GM21529 (cell line): ENCODE results near the gene IKZF1.

Source experiments
- ATAC-seq: cut with Tn5 transposase; IDR thresholded peaks from one replicate; pipeline ENCODE4 v1.9.1; 2021; ENCODE audit not compliant: unreplicated experiment

Gene IKZF1

GRCh38 chr7:50304129-50304910 is at the start of gene IKZF1:
IKZF1 (plus strand) TSS chr7:50304716; CDS start chr7:50319062, 14,346 bp downstream.
- ATAC-seq, result peak; percentile 35

GRCh38 chr7:50261593-50261992 is 42.9 kb upstream of the IKZF1 start:
- ATAC-seq, result no peak

GRCh38 chr7:50262446-50262845 is 42.1 kb upstream of the IKZF1 start:
- ATAC-seq, result peak; percentile 4

- peak; percentile 62 for ATAC-seq
Measured at GRCh38 chr7:50262916-50263690, 41.4 kb upstream of the IKZF1 start.

- ATAC-seq, result peak; percentile 21
Measured at GRCh38 chr7:50264908-50265307, 39.6 kb upstream of the IKZF1 start.

DNA sequence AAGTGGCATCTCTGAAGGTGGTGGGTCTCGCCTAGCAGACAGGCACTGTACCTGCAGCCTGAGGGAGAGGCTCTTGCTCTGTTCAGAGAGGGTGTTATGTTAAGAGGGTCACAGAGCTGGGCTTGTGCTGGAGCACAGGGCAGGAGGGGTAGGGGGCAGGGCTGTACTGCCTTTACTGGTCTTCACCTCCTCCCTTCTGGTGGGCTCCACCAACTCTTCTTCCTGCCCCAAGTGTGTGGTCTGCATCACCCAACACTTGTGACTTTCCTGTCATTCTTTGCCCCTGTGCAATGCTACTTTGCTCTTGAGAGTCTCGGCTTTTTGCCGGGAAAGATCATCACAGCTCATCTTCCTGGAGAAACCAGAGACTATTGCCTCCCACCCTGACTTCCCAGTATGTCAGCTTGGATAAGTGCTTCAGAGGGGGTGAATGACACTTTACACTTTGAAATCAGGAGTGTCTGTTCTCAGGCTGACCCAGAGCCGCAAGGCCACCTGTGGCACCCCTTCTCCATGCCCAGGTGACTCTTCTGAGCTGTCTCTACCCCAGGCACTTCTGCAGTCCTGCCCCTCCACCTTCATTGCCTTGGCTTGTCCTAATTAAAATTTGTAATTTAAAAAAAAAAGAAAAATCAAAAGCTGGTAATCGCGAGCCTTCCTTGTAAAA is 38.4 kb upstream of the IKZF1 start:
- ATAC-seq, result no peak

GRCh38 chr7:50266635-50267386 is 37.7 kb upstream of the IKZF1 start:
- ATAC-seq, result peak; percentile 46

DNA sequence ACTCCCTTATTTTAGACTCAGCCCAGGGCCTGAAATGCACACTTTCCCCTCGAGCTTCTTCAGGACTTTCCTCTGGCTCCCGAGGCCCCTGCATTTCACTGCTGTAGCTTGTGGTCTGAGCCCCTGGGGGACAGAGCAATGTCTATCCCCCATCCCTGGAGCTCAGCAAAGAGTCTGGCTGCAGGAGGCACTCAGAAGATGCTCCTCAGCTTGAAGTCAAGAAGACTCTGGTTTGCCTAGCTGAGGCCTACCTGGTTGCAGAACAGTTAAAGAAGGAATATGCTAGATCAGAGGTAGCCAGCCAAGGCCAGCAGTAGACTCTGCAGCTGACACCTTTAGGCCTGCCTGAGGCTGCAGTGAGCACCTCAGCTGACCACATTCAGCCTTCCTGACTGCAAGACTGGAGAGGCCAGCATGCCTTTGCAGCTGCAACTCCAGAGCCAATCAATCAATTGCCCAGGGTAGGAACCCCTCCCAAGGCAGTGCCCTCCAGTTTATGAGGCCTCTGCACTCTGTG is 36.9 kb upstream of the IKZF1 start:
- ATAC-seq, result no peak

DNA sequence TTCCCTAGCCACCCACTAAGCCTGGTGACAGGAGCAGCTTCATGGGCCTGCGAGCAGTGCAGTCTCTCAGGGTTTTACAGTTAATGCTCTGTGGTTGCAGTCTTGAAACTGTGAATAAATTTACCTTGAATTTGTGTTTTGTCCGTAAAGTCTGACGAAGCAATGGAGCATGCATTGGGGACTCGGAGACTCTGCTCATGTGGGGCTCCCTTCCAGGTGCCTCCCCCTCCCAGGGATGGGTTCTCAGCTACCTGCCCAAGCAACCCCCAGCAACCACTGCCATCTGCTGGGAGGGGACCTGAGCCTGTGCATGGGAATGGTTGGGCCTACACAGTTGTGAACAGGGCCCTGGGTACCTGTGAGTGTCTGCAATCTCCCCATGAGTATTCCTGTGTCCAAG is 36.3 kb upstream of the IKZF1 start:
- peak; percentile 27 for ATAC-seq

GRCh38 chr7:50268990-50269389 is 35.5 kb upstream of the IKZF1 start:
- ATAC-seq, result no peak

DNA sequence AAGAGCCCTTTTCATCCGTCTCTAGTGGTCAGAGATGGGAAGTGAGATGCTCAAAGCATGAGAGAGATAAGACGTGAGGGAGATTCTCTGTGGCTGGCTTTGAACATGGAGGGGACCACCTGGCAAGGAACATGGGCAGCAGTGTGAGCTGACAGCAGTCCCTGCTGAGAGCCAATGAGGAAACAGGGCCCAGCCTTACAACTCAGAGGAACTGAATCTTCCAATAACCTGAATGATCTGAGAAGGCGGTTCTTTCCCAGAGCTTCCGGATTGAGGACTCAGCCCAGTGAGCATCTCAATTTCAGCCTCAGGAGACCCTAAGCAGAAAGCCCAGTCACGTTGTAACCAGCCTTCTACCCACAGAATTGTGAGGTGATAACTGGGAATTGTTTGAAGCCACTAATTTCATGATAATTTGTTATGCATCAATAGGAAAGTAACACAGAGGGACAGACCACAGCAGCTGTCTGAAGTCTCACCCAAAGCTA is 33.9 kb upstream of the IKZF1 start:
- ATAC-seq, result peak; percentile 25

DNA sequence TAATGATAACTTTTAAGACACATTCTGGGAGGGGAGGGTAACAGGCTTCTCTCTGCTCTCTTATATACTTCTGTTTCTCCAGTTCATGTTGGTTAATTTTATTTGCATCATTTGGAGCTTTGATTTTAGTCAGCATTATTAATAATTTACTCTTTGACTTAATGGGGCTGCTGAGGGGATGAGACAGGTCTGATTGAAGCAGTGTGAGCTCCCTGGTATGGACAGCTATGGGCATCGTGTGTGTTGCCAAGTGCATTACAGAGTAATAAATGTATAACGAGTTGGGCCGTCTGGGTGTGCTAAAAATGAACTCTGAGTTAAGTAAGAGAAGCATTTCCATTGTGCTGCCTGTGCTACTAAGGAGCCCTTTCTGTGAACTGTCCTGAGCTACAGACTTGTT is 31.7 kb upstream of the IKZF1 start:
- peak; percentile 29 for ATAC-seq

DNA sequence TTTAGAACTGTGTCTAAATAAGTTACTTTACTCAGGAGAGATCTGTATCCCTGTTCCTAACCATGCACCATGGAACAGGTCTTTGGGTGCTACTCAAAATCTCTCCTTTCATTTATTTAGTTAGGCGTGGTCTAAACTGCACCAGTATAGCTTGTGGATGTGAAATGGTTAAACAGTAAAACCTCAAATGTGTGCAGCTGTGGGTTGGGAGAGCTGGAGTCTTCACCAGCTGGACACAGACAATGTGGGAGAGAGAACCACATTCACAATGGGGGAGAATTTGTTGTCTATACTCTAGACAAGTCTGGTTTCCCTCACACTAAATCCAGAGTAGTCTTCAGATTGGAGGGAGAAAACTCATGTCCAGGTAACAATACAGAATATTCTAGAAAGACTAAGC is 31.2 kb upstream of the IKZF1 start:
- no peak for ATAC-seq

GRCh38 chr7:50273870-50274269 is 30.6 kb upstream of the IKZF1 start:
- ATAC-seq, result no peak

DNA sequence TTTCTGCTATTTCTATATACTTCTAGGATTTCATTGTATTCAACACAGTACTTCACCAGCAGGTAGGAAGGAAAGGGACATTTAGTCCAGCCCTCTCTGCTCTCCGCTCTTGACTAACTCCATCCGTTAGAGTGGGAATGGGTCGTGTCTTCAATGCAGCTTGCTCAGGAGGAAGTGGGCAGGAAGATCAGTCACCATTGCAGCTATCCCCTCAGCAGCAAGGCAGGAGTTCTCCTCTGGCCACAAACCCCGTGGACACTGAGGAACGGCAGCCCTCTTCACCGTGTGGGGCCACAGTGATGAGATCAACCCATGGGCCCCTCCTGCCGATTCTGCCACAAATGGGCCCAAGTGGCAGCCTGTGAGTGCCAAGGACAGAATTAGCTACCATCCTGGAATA is 30.2 kb upstream of the IKZF1 start:
- ATAC-seq, result no peak

DNA sequence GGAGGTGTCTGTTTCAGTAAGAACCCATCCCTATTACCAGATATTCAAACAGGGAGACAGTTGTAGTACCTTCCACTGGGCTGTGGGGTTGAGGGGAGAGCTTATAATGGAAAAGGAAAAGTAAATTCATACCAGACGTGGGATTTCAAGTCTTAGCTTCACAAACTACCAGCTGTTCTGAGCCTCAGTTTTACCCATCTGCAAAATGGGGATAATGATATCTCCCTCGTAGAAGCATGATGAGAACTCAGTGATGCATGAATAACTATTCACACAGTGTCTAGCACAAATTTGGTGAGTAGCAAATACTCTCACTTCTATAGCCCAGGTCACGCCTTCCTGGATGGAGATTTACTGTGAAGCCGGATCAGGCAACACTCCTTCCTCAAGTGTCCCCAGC is 29.1 kb upstream of the IKZF1 start:
- ATAC-seq, result no peak

GRCh38 chr7:50276483-50276882 is 28.0 kb upstream of the IKZF1 start:
- no peak for ATAC-seq

DNA sequence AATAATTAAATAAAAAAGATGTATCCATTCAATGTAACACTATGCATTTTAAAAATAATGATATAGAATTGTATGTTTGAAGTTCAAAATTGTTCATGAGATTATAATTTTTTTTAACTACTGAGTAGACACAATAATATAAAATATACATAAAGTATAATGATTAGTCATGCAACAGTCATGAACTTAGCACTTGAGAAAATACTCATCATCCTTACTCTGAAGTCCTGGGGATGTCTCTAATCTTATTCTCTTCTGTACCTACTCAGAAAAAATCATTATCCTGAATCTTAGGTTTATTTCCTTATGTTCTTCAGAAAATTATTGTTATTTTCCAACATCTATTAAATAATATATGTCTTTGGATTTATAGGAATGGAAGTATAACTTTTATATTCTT is 26.4 kb upstream of the IKZF1 start:
- no peak for ATAC-seq

- peak; percentile 96 for ATAC-seq
Measured at GRCh38 chr7:50281680-50282445, 22.7 kb upstream of the IKZF1 start.
